ENCODE results near the gene CRABP2. TPM values are rescaled to one million over a fixed set of nuclear protein-coding genes. Genes with fewer than 3 reads are reported as not detected.
A peak's percentile ranks its signal among the peaks of the same experiment; 100 is the strongest.

The CRABP2 gene
- total and polyA plus RNA-seq, 10 of the 15 experiments (the other 5 are each of a cell fraction or from before 2014, with no cell fraction given) = 0.21 to 1.3 (median 0.41) TPM

DNA sequence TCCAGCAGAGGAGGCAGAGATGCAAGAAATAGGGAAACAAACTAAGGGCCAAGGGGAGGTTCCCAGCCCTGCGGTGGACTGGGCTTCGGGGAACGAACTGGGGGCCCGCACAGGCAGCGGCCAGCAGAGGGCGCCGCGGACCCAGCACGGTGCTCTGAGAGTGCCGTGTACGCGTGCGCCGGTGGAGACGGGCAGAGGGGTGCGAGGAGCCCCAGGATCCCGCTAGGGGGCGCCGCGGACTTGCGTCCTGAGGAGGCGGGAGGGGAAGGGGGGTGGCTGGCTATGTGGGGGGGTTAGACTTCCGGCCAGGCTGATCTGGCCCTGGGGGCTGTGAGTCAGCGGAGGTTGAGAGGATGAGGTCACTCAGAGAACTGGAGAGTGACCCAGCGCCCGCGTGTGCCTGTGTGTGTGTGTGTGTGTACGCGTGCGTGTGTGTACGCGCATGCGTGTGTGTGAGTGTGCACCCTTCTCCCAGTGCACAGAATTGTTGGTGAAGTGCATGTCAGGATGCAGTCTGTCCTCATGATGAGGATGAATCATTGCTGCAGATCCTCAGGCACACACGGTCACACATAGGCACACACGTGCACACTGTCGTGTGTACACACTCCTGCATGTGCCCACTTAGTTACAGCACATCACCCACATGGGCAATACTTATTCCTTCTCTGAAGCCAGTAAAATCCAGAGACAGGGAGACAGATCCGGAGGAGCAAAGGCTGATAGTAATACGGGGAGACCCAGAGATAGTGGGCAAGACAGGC, 45.2 kb downstream of the CRABP2 start (continued):
- peak; percentile 69; the same call in 1 of the 2 replicates for TF ChIP-seq ZBTB33 (IDR thresholded peaks at IDR 0.05)
- TF ChIP-seq HDGF (IDR thresholded peaks at IDR 0.05) = peak; percentile 87
- TF ChIP-seq RB1 (IDR thresholded peaks at IDR 0.05; ENCODE audit: borderline replicate concordance) = peak; percentile 63; the same call in 1 of the 2 replicates
- TF ChIP-seq SMAD5 (IDR thresholded peaks at IDR 0.05; ENCODE audit: low read depth) = 0 out of 2 replicates have a peak, but pooled peaks have one; percentile 32
- no peak for TF ChIP-seq ZNF24 (IDR thresholded peaks at IDR 0.05)
- TF ChIP-seq SMC3 (IDR thresholded peaks at IDR 0.05; ENCODE audit: borderline replicate concordance, low read length) = peak; percentile 87
- TF ChIP-seq, protein P1, sequence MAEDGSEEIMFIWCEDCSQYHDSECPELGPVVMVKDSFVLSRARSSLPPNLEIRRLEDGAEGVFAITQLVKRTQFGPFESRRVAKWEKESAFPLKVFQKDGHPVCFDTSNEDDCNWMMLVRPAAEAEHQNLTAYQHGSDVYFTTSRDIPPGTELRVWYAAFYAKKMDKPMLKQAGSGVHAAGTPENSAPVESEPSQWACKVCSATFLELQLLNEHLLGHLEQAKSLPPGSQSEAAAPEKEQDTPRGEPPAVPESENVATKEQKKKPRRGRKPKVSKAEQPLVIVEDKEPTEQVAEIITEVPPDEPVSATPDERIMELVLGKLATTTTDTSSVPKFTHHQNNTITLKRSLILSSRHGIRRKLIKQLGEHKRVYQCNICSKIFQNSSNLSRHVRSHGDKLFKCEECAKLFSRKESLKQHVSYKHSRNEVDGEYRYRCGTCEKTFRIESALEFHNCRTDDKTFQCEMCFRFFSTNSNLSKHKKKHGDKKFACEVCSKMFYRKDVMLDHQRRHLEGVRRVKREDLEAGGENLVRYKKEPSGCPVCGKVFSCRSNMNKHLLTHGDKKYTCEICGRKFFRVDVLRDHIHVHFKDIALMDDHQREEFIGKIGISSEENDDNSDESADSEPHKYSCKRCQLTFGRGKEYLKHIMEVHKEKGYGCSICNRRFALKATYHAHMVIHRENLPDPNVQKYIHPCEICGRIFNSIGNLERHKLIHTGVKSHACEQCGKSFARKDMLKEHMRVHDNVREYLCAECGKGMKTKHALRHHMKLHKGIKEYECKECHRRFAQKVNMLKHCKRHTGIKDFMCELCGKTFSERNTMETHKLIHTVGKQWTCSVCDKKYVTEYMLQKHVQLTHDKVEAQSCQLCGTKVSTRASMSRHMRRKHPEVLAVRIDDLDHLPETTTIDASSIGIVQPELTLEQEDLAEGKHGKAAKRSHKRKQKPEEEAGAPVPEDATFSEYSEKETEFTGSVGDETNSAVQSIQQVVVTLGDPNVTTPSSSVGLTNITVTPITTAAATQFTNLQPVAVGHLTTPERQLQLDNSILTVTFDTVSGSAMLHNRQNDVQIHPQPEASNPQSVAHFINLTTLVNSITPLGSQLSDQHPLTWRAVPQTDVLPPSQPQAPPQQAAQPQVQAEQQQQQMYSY (CRISPR knock-in tag; IDR thresholded peaks at IDR 0.05) = no peak
- TF ChIP-seq SIN3A (IDR thresholded peaks at IDR 0.05; ENCODE audit: low read depth, low read length) = peak; percentile 69; the same call in 1 of the 2 replicates
- TF ChIP-seq MTA3 (IDR thresholded peaks at IDR 0.05; ENCODE audit: borderline replicate concordance, low read length) = no peak
- no peak for TF ChIP-seq IRF3 (IDR thresholded peaks at IDR 0.05)
- TF ChIP-seq YBX1 (IDR thresholded peaks at IDR 0.05) = no peak
- peak; percentile 45; the same call in 1 of the 2 replicates for TF ChIP-seq NR2F1 (conservative IDR thresholded peaks at IDR 0.05)
- peak; percentile 82 for TF ChIP-seq YY1 (IDR thresholded peaks at IDR 0.05; ENCODE audit: low read depth, low read length)
- no peak for TF ChIP-seq ZBTB11 (CRISPR knock-in tag; IDR thresholded peaks at IDR 0.05)
- no peak; the same call in 1 of the 2 replicates for TF ChIP-seq RCOR1 (conservative IDR thresholded peaks at IDR 0.05; ENCODE audit: low read depth, low read length)
- no peak for TF ChIP-seq EED (IDR thresholded peaks at IDR 0.05; ENCODE audit: low read depth)
- TF ChIP-seq ZNF384 (IDR thresholded peaks at IDR 0.05; ENCODE audit: borderline replicate concordance, low read depth, low read length) = no peak
- 0 out of 4 replicates have a peak, but pooled peaks of 1 of the 2 experiments have one; percentile 14 for TF ChIP-seq SRF (IDR thresholded peaks at IDR 0.05; ENCODE audit: low read depth in 2 of 2, low read length in 2 of 2)
- no peak for TF ChIP-seq GATAD2B (conservative IDR thresholded peaks at IDR 0.05; ENCODE audit: low read depth)
- peak; percentile 68 for TF ChIP-seq DPF2 (IDR thresholded peaks at IDR 0.05)
- no peak for TF ChIP-seq EP300 (IDR thresholded peaks at IDR 0.05; ENCODE audit: borderline replicate concordance in 1 of 2, control insufficient read depth in 1 of 2, low read depth in 2 of 2, low read length in 2 of 2)

All from GM12878 (cell line).